Subcutaneous abdominal adipose tissue (tissue), 5 donors: ENCODE data around the gene PARD3.

ENCODE experiments used
- H3K27ac ChIP-seq: one replicate; pipeline ENCODE4 v1.7.0; 2013; ENCODE audit warnings: low read depth, mild to moderate bottlenecking, inconsistent platforms, low read length, moderate library complexity
- H3K27me3 ChIP-seq, 5 donors: one replicate each; pipeline ENCODE4 v1.7.0; 2013; ENCODE audit warnings: low read length in 5 of 5, inconsistent platforms in 1 of 5; ENCODE audit not compliant: control insufficient read depth in 5 of 5, insufficient read depth in 4 of 5
- H3K36me3 ChIP-seq, 5 donors: one replicate each; pipeline ENCODE4 v1.7.0; 2013; ENCODE audit warnings: low read length in 5 of 5; ENCODE audit not compliant: control insufficient read depth in 5 of 5, insufficient read depth in 5 of 5
- H3K4me1 ChIP-seq, 5 donors: one replicate each; pipeline ENCODE4 v1.7.0; 2013; ENCODE audit warnings: low read length in 5 of 5, mild to moderate bottlenecking in 3 of 5, moderate library complexity in 1 of 5; ENCODE audit not compliant: control insufficient read depth in 5 of 5, insufficient read depth in 5 of 5
- H3K4me3 ChIP-seq, 5 donors: one replicate each; pipeline ENCODE4 v1.7.0; 2013; ENCODE audit warnings: low read length in 5 of 5, low read depth in 1 of 5
- H3K9ac ChIP-seq, 5 donors: one replicate each; pipeline ENCODE4 v1.7.0; 2013; ENCODE audit warnings: low read length in 5 of 5, mild to moderate bottlenecking in 4 of 5, moderate library complexity in 3 of 5
- H3K9me3 ChIP-seq, 5 donors: one replicate each; pipeline ENCODE4 v1.7.0; 2013; ENCODE audit warnings: low read length in 5 of 5; ENCODE audit not compliant: control insufficient read depth in 5 of 5
- donor health status: healthy.
- donor health status: healthy.
- donor health status: healthy.
- donor health status: healthy.
- donor health status: healthy.

PARD3 gene

GRCh38 chr10:34479520-34480179, 335.4 kb downstream of the PARD3 start:
- Histone ChIP-seq H3K4me3 (no peak overlapping the region), H3K27ac (no peak overlapping the region), H3K9ac (no peak overlapping the region), H3K36me3 (no peaks in the 10 kb centered on the region), H3K4me1 (peaks cover 0 to 2% (median 0%) of the 10 kb centered on the region in 5 donors), H3K9me3 (no peaks in the 10 kb centered on the region), H3K27me3 (no peaks in the 10 kb centered on the region)

DNA sequence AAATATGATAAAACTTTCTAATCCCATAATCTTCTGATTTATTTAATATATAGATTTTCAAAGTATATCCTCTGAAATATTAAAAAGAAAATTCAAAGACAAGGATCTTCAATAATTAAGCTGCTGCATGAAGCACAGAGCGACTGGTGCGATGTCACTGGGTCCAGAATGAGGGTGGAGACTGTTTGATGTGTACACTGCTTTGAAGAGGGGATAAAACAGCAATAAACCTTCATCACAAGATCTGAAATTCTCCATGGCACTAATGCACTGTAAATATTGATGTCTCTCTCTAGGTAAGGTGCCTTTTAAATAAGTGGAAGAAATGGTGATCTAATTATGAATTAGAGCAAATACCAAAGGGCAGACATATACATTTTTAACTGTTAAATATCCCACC, 337.8 kb downstream of the PARD3 start:
- Histone ChIP-seq H3K36me3 (no peaks in the 10 kb centered on the region), H3K4me1 (peaks cover 0 to 2% (median 0%) of the 10 kb centered on the region in 5 donors), H3K9me3 (no peaks in the 10 kb centered on the region), H3K4me3 (no peak overlapping the region), H3K27me3 (no peaks in the 10 kb centered on the region), H3K9ac (no peak overlapping the region), H3K27ac (no peak overlapping the region)

DNA sequence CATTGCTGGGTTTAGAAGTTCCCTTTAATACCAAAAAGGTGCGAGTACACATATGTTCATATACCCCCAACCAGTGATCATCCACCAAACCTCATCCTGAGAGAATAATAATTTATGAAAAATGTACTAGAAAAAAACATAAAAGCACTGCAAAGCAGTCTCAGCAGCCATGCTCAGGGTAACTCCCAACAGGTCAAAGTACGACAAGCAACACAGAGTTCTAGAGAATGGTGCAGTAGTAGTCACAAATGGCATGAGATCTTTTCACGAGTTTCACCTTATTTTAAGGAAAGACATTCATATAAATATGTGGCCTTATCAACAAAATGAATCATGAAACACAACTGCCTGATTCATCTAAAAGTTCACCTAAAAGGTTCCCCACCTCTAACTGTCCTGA, 338.5 kb downstream of the PARD3 start:
- H3K4me3 ChIP-seq, result no peak overlapping the region
- H3K4me1 ChIP-seq, result peaks cover 0 to 2% (median 0%) of the 10 kb centered on the region in 5 donors
- no peaks in the 10 kb centered on the region for H3K9me3 ChIP-seq
- H3K27me3 ChIP-seq, result no peaks in the 10 kb centered on the region
- H3K27ac ChIP-seq, result no peak overlapping the region
- no peak overlapping the region for H3K9ac ChIP-seq
- no peaks in the 10 kb centered on the region for H3K36me3 ChIP-seq

DNA sequence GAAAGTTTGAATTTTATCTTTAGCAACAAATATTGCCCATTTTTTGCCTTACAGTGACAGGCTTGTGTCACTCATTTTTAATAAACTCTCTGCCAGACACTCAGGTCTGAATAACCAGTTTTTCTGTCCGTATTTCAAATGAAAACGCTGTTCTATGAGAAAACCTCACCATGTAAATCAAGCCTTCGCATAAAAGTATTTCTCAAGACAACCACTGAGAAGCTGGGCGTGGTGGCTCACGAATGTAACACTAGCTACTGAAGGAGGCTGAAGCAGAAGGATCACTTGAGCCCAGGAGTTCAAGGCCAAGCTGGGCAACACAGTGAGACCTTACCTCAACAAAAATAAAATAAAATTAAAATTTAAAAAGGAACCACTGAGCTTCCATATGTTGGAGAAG, 339.3 kb downstream of the PARD3 start:
- no peak overlapping the region for H3K9ac ChIP-seq
- peaks cover 0 to 2% (median 0%) of the 10 kb centered on the region in 5 donors for H3K4me1 ChIP-seq
- H3K27me3 ChIP-seq, result no peaks in the 10 kb centered on the region
- no peak overlapping the region for H3K4me3 ChIP-seq
- H3K36me3 ChIP-seq, result no peaks in the 10 kb centered on the region
- no peak overlapping the region for H3K27ac ChIP-seq
- H3K9me3 ChIP-seq, result no peaks in the 10 kb centered on the region

DNA sequence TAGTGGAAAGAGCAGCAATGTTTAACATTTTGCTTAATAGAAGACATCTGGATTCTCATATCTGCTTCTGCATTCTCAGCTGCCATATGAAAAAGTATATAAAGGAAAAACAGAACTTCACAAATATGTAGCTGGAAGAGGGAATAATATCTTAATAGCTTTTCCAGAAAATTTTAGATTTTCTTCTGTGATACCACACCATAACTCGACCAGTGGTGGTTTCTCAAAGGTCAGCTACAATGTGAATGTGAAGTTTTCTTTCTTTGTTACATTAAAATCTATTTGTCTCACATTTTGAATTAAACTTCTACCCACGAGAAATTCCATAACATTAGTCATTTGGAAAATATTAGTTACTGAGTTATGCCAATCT, 339.8 kb downstream of the PARD3 start:
- Histone ChIP-seq H3K27ac (no peak overlapping the region), H3K9me3 (no peaks in the 10 kb centered on the region), H3K27me3 (no peaks in the 10 kb centered on the region), H3K4me1 (peaks cover 0 to 2% (median 0%) of the 10 kb centered on the region in 5 donors), H3K4me3 (no peak overlapping the region), H3K36me3 (no peaks in the 10 kb centered on the region), H3K9ac (no peak overlapping the region)

DNA sequence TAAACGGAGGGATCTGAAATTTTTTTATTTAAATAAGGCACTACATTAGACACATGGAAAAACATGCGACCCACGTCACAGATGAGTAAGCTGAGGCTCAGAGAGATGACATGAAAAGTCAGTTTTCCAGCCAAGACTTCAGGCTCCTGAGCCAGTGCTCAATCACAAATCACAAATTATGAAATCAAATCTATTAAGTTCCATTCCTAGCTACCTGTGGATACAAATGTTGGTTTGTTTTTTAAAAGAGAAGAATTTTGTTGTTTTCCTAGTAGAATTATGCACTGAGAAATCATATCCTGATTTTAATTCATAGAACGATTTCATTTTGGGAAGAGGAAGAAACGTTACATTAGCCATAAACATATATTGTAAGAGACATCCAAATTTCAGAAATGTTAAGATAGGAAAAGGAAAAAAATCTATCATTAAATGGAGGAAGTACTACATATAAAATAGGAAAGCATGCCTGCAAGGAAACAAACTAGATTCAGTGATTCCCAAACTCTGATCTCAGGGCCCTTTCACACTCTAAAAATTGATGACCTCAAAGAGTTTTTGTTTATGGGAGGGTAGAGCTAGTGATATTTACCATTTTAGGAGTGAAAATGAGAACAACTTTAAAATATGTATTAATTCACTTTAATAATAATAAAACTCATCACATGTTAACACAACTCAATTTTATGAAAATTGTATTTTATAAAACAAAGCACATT, 340.4 kb downstream of the PARD3 start:
- H3K9me3 ChIP-seq, result no peaks in the 10 kb centered on the region
- H3K27ac ChIP-seq, result no peak overlapping the region
- peaks cover 0 to under 1% (median 0%) of the 10 kb centered on the region in 5 donors for H3K4me1 ChIP-seq
- peaks cover 0 to 3% (median 0%) of the 10 kb centered on the region in 5 donors for H3K36me3 ChIP-seq
- no peak overlapping the region for H3K4me3 ChIP-seq
- H3K9ac ChIP-seq, result no peak overlapping the region
- no peaks in the 10 kb centered on the region for H3K27me3 ChIP-seq

DNA sequence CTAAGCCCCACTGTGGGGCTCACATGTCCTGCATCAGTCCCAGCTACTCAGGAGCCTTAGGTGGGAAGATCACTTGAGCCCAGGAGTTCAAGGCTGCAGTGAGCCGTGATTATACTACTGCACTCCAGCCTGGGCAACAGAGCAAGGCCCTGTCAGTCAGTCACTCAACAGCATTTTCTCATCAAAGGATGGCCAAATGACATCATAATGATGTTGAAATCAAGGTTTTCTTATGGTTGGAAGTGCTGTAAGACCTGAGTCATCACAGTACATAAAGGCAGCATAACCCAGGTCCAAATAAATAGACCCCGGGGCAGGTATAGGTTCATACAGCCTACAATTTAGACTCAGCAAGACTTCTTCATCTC, 341.1 kb downstream of the PARD3 start:
- no peak overlapping the region for H3K9ac ChIP-seq
- no peaks in the 10 kb centered on the region for H3K27me3 ChIP-seq
- no peaks in the 10 kb centered on the region for H3K9me3 ChIP-seq
- H3K36me3 ChIP-seq, result peaks cover 0 to 4% (median 0%) of the 10 kb centered on the region in 5 donors
- H3K4me1 ChIP-seq, result no peaks in the 10 kb centered on the region
- H3K27ac ChIP-seq, result no peak overlapping the region
- no peak overlapping the region for H3K4me3 ChIP-seq

DNA sequence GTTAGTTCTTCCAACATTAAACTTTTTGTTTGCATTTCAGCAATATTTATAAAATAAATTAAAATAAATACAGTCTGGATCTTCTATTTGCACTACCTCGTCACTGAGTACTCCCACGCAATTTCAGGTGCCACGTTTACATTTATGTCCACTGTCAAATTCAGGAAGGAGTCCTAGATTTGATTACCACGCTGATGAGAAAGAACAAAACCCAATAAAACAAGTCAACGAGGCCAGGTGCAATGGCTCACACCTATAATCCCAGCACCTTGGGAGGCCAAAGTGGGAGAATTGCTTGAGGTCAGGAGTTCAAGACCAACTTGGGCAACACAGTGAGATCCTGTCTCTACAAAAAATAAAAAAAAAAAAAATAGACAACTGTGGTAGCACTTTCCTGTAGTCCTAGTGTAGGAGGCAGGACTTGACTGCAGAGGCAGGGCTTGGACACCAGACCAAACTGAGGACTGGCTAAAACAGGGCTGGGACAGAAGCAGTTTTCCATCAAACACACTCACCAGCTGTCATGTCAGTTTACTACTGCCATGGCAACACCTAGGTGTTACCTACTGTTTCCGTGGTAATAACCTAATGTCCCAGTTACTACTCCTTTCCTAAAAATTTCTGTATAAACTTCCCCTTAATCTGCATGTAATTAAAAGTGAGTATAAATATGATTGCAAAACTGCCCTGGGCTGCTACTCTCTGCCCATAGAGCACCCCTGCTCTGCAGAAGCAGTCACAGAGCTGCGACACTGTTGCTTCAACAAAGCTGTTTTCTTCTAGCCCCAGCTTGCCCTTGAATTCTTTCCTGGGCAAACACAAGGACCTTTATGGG, 341.7 kb downstream of the PARD3 start:
- H3K4me1 ChIP-seq, result no peaks in the 10 kb centered on the region
- no peak overlapping the region for H3K4me3 ChIP-seq
- H3K9me3 ChIP-seq, result no peaks in the 10 kb centered on the region
- peaks cover 0 to 4% (median 0%) of the 10 kb centered on the region in 5 donors for H3K36me3 ChIP-seq
- H3K27ac ChIP-seq, result no peak overlapping the region
- H3K9ac ChIP-seq, result no peak overlapping the region
- no peaks in the 10 kb centered on the region for H3K27me3 ChIP-seq

DNA sequence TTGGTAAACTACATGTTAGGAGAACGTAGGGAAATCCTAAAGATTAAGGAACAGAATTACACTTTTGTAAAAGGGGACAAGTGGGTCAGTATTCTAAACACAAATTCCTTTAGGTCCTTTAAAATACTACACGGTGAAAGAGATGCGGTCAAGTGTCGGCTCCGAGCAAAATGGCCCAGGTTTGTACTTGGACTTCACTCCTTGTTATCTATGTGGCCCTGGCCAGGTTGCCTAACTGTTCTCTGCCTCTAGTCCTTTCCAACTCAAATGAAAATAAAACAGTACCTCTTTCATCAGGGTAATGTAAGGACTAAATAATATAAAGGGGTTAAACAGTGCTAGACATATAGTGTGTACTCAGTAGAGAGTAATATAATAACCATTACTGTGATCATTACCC, 344.8 kb downstream of the PARD3 start:
- no peak overlapping the region for H3K9ac ChIP-seq
- H3K27ac ChIP-seq, result no peak overlapping the region
- H3K27me3 ChIP-seq, result no peaks in the 10 kb centered on the region
- H3K36me3 ChIP-seq, result peaks cover 0 to 6% (median 0%) of the 10 kb centered on the region in 5 donors
- H3K4me3 ChIP-seq, result no peak overlapping the region
- no peaks in the 10 kb centered on the region for H3K4me1 ChIP-seq
- H3K9me3 ChIP-seq, result no peaks in the 10 kb centered on the region

GRCh38 chr10:34469446-34469845, 345.6 kb downstream of the PARD3 start:
- no peaks in the 10 kb centered on the region for H3K9me3 ChIP-seq
- no peaks in the 10 kb centered on the region for H3K4me1 ChIP-seq
- H3K27ac ChIP-seq, result no peak overlapping the region
- no peaks in the 10 kb centered on the region for H3K27me3 ChIP-seq
- peaks cover 0 to 6% (median 0%) of the 10 kb centered on the region in 5 donors for H3K36me3 ChIP-seq
- H3K4me3 ChIP-seq, result no peak overlapping the region
- H3K9ac ChIP-seq, result no peak overlapping the region
